SH-SY5Y (cell line): ENCODE results near the gene SUGP2.

ENCODE experiments used
- GATA2 ChIP-seq: IDR thresholded peaks from 2 replicates; pipeline ENCODE4 v1.6.1; 2011; ENCODE audit warnings: mild to moderate bottlenecking, low read depth, low read length
- GATA3 ChIP-seq: IDR thresholded peaks from 2 replicates; pipeline ENCODE4 v1.6.1; 2011; ENCODE audit warnings: low read depth, mild to moderate bottlenecking, low read length, moderate library complexity

DNA sequence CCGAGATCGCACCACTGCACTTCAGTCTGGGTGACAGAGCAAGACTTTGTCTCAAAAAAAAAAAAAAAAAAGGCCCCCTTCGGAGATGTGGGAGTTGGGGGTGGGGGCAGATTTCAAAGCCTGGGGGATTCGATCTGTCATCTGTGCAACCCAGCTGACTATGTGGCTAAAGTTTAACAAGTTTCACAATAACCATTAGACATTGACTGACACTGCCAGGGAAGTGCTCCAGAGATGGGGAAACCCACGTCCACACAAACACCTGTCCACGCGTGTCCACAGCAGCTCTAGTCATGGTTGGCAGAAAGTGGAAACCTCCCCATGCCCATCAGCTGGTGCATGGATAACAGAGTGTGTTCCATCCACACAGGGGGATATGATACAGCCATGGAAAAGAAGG, 54.7 kb downstream of the SUGP2 start:
- no peak for TF ChIP-seq GATA2
- TF ChIP-seq GATA3, result no peak
